Measurements from ENCODE around the gene CUL1.

The CUL1 gene

DNA sequence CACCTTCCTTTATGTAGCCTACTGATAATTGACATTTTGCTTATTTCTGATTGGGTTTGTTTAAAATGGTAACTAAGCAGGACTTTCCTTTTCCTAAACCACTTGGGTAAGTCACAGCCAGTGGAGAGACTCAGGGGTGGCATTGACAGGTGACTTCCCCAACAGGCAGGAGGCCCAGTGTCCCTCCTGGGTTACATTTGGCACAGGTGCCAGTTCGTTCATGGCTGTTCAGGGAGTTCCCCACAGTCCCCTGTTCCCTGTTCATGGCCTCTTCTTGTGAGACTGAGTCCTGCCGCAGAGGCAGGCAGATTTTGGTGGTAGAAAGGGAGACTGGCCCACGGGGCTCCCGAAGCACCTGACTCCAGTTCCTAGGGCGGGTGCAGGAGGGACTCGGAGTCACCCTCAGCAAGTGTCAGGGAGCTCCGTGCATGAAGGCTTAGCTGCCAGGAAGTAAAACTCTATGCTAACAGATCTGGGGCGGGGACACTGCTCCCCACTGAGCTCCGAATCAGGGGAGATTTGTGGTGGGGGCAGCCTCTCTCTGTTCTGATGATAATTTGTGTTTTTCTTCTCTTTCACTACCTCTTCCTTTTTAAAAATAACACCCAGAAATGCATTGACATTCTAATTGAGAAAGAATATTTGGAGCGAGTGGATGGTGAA, 101.3 kb downstream of the CUL1 start:
- H3K27ac ChIP-seq (ENCODE audit: low read depth, low read length), result no peak overlapping the region
- no peaks in the 10 kb centered on the region for H3K4me1 ChIP-seq (ENCODE audit: control insufficient read depth, low read length)
- no peaks in the 10 kb centered on the region for H3K79me2 ChIP-seq (ENCODE audit: control insufficient read depth, low read length)
- H3K36me3 ChIP-seq (ENCODE audit: control insufficient read depth, low read length), result peaks cover 82% of the 10 kb centered on the region
- H3K4me3 ChIP-seq (ENCODE audit: low read length), result no peak overlapping the region
- H4K20me1 ChIP-seq (ENCODE audit: control insufficient read depth, insufficient read depth, low read depth, low read length), result no peaks in the 10 kb centered on the region
- no peaks in the 10 kb centered on the region for H3K9me2 ChIP-seq (replicated peaks; ENCODE audit: control insufficient read depth, low read length)
- no peak overlapping the region for H3K4me2 ChIP-seq (ENCODE audit: low read length)
- H3K9me3 ChIP-seq (ENCODE audit: control insufficient read depth, insufficient read depth, low read length), result no peaks in the 10 kb centered on the region
- peaks cover 13% of the 10 kb centered on the region for H3F3A ChIP-seq (ENCODE audit: control insufficient read depth, insufficient read depth)
- TF ChIP-seq EZH2phosphoT487 (IDR thresholded peaks at IDR 0.05; ENCODE audit: borderline replicate concordance, low read length), result no peak
- TF ChIP-seq, protein P1, sequence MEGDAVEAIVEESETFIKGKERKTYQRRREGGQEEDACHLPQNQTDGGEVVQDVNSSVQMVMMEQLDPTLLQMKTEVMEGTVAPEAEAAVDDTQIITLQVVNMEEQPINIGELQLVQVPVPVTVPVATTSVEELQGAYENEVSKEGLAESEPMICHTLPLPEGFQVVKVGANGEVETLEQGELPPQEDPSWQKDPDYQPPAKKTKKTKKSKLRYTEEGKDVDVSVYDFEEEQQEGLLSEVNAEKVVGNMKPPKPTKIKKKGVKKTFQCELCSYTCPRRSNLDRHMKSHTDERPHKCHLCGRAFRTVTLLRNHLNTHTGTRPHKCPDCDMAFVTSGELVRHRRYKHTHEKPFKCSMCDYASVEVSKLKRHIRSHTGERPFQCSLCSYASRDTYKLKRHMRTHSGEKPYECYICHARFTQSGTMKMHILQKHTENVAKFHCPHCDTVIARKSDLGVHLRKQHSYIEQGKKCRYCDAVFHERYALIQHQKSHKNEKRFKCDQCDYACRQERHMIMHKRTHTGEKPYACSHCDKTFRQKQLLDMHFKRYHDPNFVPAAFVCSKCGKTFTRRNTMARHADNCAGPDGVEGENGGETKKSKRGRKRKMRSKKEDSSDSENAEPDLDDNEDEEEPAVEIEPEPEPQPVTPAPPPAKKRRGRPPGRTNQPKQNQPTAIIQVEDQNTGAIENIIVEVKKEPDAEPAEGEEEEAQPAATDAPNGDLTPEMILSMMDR (IDR thresholded peaks at IDR 0.05; ENCODE audit: low read depth, low read length, poor library complexity, severe bottlenecking), result no peak
- H3K27me3 ChIP-seq (ENCODE audit: control insufficient read depth, low read length), result no peaks in the 10 kb centered on the region

GRCh38 chr7:148800677-148801076, 102.0 kb downstream of the CUL1 start:
- Histone ChIP-seq H3K27me3 (ENCODE audit: control insufficient read depth, low read length) (no peaks in the 10 kb centered on the region), H3K79me2 (ENCODE audit: control insufficient read depth, low read length) (no peaks in the 10 kb centered on the region), H4K20me1 (ENCODE audit: control insufficient read depth, insufficient read depth, low read depth, low read length) (no peaks in the 10 kb centered on the region), H3K4me1 (ENCODE audit: control insufficient read depth, low read length) (no peaks in the 10 kb centered on the region), H3K9me2 (replicated peaks; ENCODE audit: control insufficient read depth, low read length) (no peaks in the 10 kb centered on the region), H3K36me3 (ENCODE audit: control insufficient read depth, low read length) (peaks cover 83% of the 10 kb centered on the region), H3K4me3 (ENCODE audit: low read length) (no peak overlapping the region), H3K4me2 (ENCODE audit: low read length) (no peak overlapping the region), H3F3A (ENCODE audit: control insufficient read depth, insufficient read depth) (peaks cover 14% of the 10 kb centered on the region), H3K9me3 (ENCODE audit: control insufficient read depth, insufficient read depth, low read length) (no peaks in the 10 kb centered on the region), H3K27ac (ENCODE audit: low read depth, low read length) (no peak overlapping the region)
- TF ChIP-seq, protein P1 (IDR thresholded peaks at IDR 0.05; ENCODE audit: low read depth, low read length, poor library complexity, severe bottlenecking), result no peak
- TF ChIP-seq EZH2phosphoT487 (IDR thresholded peaks at IDR 0.05; ENCODE audit: borderline replicate concordance, low read length), result no peak

DNA sequence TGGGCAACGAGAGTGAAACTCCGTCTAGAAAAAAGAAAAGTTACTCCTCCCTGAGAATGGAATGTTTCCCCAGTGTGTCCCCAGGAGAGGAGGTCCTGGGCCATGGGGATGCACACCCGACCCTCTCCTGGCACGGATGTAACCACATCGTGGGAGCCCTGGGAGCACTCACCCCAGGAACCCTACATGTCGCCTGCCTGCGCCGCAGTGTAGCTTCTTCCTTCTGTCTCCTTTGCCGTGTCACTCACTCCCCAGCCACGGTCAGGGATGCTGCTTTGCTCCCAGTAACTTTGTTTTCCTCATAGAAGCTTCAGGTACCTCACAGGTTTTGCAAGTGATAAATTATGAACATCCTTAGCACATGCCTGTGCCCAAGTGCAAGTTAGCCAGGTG, 103.4 kb downstream of the CUL1 start:
- Histone ChIP-seq H3K9me2 (replicated peaks; ENCODE audit: control insufficient read depth, low read length) (no peaks in the 10 kb centered on the region), H3K9me3 (ENCODE audit: control insufficient read depth, insufficient read depth, low read length) (no peaks in the 10 kb centered on the region), H3K79me2 (ENCODE audit: control insufficient read depth, low read length) (no peaks in the 10 kb centered on the region), H4K20me1 (ENCODE audit: control insufficient read depth, insufficient read depth, low read depth, low read length) (peaks cover 4% of the 10 kb centered on the region; the same call in 1 of the 2 replicates), H3K27ac (ENCODE audit: low read depth, low read length) (no peak overlapping the region), H3K27me3 (ENCODE audit: control insufficient read depth, low read length) (no peaks in the 10 kb centered on the region), H3K4me1 (ENCODE audit: control insufficient read depth, low read length) (no peaks in the 10 kb centered on the region), H3K36me3 (ENCODE audit: control insufficient read depth, low read length) (peaks cover 83% of the 10 kb centered on the region), H3F3A (ENCODE audit: control insufficient read depth, insufficient read depth) (peaks cover 28% of the 10 kb centered on the region), H3K4me3 (ENCODE audit: low read length) (no peak overlapping the region), H3K4me2 (ENCODE audit: low read length) (no peak overlapping the region)
- TF ChIP-seq, protein P1 (IDR thresholded peaks at IDR 0.05; ENCODE audit: low read depth, low read length, poor library complexity, severe bottlenecking), result no peak
- TF ChIP-seq EZH2phosphoT487 (IDR thresholded peaks at IDR 0.05; ENCODE audit: borderline replicate concordance, low read length), result no peak
